NCI-H128 (cell line): ENCODE results near the gene ARHGEF11.

Source experiments
- DNase-seq: peaks from one replicate; lab custom pipeline; 2025; ENCODE audit not compliant: unreplicated experiment; lab: John Stamatoyannopoulos, UW

ARHGEF11 gene

DNA sequence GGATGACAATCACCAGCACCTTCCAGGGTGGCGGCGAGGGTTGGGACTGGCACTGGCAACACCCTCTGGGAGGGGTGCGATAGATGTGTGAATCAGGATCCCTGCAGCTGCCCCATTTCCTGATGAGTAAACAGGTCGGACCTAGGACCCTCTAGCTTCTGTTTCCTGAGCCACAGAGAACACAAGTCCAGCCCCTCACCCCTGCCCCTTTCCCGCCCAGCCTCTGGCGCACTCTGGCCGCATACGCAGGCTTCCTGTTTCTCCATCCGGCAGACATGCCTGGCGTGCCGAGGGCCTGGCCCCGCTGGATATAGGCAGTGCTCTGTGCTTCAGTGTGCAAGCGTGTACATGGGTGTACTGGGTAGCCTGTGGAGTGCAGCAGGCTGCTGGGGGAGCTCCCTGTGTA lies 147.4 kb downstream of the ARHGEF11 start:
- DNase-seq: no peak

GRCh38 chr1:156897078-156897825 lies 148.3 kb downstream of the ARHGEF11 start:
- no peak for DNase-seq

DNA sequence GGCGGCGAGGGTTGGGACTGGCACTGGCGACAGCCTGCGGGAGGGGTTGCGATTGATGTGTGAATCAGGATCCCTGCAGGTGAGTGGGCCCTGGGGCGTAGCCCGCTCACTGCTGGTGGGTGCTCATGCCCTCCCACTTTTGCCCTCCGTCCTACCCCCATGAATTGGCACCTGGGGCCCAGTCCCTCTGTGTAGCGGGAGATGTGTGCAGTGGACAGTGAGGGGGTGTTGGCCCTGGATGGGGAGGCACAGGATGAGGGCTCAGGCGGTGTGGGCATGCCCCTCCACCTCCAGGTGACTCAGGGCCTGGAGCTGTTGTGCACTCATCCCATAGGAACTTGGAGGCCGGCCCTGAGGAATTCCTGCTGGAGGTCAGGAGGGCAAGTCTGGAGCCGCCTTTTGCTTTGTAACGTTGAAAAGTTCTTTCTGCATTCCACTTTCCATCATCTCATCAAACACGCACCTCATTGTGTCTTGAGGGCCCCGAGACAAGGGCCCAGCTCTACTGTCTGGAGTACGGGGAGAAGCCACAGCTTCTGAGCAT lies 149.0 kb downstream of the ARHGEF11 start:
- DNase-seq: no peak

GRCh38 chr1:156895927-156896326 lies 149.6 kb downstream of the ARHGEF11 start:
- DNase-seq: no peak

- DNase-seq: no peak
These were observed 150.1 kb downstream of the ARHGEF11 start for GRCh38 chr1:156895455-156895812.

DNA sequence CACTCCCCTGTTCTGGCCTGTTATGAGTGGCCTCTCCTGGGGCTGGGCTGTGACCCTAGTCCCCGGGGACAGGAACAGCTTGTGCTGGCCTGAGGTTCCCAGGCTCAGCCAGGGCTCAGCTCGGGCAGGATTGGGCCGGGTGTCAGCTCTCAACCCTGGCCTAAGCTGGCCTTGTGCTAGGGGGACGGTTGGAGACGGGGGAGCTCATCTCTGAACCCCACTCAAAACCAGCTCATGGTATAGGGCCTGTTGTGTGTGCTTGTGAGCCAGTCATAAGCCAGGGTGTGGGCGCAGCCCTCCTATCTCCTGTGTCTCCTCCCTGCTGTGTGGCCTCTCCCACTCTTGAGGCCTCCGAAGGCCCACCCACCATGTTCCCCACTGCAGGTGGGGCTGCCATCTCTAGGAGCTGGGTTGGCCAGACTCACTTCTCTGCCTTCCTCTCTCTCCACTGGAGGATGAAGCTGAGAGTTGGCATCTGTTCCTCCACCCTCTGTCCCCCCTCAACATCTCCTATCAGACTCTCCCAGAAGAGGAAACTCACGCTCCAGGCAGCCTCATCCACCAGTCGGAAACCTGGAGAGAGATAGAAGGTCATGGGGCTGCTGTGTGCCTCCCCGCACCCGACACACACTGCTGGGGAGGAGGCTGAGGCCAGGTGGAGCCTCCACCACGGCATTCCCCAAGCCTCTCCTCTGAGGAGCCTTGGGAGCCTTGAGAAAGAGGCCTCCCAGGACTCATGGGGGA lies 150.7 kb downstream of the ARHGEF11 start:
- DNase-seq: no peak

DNA sequence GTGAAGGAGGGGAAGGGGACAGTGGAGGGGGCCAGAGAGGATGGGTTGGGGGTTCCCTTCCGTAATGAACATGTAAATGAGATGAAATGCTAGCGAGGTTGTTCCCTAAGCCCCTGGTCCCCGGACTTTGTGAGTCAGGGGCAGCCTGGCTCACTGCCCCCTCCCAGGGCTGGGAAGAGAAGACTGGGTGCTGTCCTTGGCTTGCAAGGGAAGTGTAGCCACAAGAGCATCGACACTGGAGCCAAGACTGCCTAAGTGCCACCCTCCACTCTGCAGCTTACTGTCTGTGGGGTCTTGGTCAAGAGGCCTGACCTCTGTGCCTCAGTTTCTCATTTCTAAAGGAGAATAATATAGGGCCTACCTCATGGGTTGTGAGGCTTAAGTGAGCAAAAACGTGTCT lies 151.5 kb downstream of the ARHGEF11 start:
- no peak for DNase-seq

DNA sequence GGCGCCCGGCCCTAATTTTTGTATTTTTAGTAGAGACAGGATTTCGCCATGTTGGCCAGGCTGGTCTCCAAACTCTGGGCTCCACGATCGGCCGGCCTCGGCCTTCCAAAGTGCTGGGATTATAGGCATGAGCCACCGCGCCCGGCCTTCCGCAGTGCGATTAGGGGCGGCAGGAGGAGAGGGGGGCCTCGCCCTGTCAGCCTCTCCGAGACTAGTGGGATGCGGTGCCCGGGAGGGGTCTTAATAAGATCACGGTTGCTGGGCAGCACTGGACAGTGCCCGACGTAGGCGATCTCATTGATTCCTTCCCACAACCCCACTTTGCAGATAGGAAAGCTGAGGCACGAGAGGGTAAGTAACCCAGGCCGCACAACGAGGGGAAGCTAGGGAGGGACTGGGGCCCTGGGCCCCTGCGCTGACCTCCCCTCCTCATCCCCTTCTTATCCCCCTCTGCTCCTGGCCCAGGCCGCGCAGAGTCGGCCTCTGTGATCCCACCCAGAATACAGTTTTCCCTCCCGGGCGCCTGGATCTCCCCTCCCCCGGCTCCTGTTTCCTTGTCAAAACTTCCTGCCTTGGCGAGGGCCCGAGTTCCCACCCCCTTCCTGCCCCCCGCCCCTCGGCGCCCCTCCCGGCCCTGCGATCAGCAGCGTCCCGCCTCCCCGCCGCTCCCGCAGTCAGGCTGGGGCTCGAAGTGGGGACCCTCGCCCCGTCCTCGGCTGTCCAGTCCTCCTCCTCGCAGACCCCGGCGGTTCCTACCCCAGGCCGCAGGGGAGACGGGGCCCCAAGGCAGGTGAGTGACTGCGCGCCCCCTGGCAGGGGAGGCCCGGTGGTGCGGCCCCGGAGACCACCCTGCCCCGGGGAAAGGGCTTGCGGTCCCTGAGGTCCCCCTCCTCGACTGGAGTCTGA lies 152.2 kb downstream of the ARHGEF11 start, which contains the start of gene PEAR1:
TSS of gene PEAR1 (plus strand) at position 671 of the 906 bp plus-strand sequence. CDS start 10,209 bp downstream, outside the sequence.
- no peak for DNase-seq

DNA sequence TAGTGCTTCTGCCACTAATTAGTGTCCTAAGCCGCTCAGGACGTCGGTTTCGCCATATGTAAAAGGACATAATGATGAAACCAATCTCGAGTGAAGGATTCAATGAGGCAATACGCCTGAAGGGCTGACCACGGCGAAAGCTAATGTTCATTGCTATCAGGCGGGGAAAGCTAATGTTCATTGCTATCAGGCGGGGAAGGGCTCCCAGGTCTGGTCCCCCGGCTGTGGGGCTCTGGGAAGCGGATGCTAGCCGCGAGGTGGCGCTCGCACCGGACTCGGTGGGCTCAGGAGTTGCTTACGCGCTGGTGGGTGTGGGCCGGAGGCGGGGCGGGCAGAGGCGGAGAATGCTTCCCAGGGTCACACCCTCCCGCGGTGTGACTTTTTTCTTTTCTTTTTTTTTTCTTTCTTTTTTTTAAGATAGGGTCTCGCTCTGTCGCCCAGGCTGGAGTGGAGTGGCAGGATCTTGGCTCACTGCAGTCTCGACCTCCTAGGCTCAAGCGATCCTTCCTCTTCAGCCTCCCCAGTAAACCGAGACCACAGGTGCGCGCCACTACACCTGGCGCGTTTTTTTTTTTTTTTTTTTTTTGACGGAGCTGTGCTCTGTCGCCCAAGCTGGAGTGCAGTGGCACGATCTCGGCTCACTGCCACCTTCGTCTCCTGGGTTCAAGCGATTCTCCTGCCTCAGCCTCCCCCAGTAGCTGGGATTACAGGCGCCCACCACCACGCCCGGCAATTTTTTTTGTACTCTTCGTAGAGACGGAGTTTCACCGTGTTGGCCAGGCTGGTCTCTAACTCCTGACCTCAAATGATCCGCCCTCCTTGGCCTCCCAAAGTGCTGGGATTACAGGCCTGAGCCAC lies 153.1 kb downstream of the ARHGEF11 start:
- peak; percentile 79 for DNase-seq

- peak; percentile 69 for DNase-seq
These were observed 155.6 kb downstream of the ARHGEF11 start for GRCh38 chr1:156889802-156890580.

DNA sequence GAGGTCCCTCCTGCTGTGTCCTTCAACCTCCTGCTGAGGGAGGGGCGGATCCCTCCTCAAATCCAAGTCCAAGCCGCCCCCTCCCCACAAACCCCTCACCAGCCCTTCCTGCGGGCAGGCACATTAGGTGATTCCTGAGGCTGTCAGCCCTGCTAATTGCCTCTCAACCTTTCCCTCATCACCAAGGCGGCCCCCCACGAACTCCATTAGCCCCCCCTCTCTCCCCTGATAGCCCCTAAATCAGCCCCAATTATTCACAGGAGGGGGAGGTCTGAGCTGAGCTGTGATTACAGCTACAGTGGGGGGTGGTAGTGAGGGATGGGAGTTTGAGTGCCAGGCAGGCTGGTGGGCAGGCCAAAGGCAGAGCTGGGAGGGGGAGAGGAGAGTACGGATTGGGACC lies 157.8 kb downstream of the ARHGEF11 start:
- DNase-seq: no peak

GRCh38 chr1:156887317-156887716 lies 158.2 kb downstream of the ARHGEF11 start:
- DNase-seq: no peak

DNA sequence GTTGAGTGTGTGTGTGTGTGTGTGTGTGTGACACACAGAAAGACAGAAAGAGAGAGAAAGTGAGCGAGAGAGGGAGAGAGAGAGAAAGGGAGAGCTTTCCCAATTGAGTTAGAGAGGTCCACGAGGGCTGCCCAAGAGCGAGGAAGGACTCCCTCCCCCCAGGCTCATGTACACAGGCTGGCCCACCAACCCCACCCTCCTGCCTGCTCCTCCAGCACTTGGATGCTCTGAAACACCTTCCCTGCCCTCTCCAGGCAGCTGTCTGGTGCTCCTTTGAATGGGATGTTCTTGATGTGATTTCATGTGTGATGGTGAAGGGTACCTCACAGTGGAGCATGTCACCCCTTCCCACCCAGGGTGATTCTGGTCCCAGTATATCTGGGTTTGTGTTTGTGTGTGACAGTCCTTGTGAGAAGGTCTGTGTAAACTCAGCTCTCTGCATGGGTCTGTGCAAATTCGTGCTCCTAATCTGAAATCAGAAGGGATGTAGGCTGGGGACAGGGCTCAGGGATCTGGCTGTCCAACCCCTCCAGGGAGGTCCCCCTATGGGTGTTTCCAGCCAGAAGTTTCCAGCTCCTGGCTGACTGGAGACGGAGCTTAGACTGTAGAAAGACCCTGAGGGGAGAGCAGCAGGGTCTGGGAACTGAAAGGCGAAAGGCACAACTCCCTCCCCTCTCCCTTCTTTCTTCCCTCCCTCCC lies 158.8 kb downstream of the ARHGEF11 start:
- DNase-seq: no peak

DNA sequence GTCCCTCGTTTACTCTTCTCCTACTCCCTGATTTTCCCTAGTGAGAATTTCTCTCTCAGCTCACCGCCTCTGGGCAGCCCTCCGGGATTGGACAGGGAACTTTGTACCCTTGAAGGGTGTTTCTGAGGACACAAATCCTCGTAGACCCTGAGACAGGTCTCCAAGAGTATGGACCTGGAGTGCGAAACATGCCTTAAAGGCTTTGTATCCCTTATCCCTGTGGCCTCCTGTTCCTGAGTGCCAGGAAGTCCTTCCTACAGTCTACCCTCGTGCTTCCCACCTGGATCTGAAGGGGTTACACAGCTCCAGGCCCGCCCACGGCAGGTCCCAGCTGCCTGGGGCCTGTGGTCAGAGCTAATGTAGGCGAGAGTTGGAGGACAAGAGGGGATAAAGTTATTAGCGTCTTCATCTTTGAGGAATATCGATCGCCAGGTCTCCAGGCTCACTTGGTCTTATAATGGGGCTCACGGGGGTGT lies 159.6 kb downstream of the ARHGEF11 start:
- DNase-seq: no peak

GRCh38 chr1:156885314-156885713 lies 160.2 kb downstream of the ARHGEF11 start:
- DNase-seq: no peak
